GM12874 (cell line): ENCODE data around the gene ATP4B.

ENCODE experiments used
- CTCF ChIP-seq: IDR thresholded peaks from 2 replicates; pipeline ENCODE4 v1.5.1; 2011; ENCODE audit warnings: low read depth, mild to moderate bottlenecking, control low read depth, low read length, moderate library complexity; ENCODE audit not compliant: insufficient read depth

Gene ATP4B

GRCh38 chr13:113638173-113638746, 19.7 kb downstream of the ATP4B start:
- TF ChIP-seq CTCF: no peak

GRCh38 chr13:113637262-113638160, 20.5 kb downstream of the ATP4B start:
- TF ChIP-seq CTCF: no peak

DNA sequence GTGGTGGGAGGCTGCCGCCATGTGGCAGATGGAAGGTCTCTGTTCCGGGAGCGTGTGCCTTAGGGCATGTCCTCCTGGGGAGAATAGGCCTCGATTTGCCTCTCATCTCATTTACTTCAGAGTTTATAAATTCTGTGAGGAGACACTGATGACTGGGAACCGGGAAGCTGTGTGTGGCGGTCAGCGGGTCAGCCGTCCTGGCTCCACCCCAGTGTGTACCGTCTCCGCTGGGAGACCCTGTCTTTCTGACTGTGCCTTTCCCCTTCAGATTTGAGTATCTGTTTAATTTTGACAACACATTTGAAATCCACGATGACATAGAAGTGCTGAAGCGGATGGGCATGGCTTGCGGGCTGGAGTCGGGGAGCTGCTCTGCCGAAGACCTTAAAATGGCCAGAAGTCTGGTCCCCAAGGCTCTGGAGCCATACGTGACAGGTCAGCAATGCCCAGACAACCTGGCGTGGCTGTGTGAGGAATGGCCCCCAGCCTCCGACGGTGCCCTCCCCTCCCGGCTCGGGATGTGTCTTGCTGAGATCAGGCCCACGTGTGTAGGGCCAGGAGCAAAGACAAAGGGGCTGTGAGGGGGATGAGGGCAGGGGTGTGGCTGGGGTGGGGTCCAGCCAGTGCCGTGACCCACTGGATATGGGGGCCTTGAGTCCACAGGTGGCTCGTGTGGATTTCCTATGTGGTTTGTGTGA, 21.6 kb downstream of the ATP4B start:
- no peak for TF ChIP-seq CTCF

DNA sequence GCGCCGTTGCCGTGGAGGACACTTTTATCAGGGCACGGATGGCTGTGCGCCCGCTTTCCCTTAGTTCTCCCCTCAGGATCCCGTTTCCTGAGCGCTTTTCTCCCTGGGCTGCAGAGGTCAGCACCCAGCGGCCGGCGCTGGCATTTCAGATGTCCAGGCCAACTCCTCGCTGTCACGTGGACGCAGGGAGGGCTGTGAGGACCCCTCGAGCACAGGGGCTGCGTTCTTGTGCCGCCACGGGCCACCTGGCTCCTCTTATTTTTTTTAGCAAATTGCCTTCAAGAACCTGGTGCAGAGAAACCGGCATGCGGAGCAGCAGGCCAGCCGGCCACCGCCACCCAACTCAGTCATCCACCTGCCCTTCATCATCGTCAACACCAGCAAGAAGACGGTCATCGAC, 22.3 kb downstream of the ATP4B start:
- no peak for TF ChIP-seq CTCF

DNA sequence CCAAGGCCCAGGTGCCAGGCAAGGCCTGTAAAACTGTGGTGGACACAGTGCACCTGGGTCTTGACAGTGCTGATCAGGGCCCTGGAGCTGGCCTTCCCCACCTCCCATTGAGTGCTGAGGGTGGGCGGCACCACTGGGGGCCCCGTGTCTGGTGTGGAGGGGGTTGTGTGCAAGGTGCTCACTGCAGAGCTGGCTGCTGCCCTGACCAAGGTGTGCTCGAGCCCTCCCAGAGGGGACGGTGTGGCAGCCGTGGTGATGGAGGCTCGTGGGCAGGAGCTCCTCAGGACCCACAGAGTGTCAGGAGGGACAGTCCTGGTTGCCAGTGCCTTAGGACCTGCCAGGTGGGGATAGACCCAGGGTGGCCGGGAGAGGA, 23.0 kb downstream of the ATP4B start:
- no peak for TF ChIP-seq CTCF

DNA sequence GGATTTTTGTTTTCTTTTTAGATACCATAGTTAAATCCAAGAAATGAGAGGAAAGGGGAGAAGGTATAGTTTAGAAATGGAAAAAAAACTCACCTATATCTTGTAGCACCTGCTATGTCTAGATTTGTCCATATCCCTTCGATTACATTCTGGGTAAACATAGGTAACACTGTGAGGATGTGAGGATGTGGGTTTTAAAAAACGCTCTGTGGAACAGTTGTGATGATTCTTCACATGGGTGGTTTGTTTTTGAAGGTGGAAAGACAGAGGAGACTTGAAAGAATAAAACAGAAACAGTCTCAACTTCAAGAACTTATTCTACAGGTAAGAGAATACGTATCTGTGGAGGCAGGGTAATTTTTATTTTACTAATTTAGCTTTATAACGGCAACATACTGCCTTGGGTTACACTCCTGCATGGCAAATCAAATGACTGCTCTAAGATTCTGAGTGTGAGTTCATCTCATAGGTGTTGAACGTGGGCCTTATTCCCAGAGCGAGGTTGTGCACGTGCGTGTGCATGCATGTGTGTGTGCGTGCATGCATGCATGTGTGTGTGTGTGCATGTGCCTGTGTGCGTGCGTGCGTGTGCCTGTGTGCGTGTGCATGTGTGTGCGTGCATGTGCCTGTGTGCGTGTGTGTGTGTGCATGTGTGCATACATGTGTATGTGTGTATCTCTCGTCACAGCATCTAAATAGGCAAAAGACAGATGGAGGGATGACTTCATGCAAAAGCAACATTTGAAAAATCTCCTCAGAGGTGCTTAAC, 23.5 kb downstream of the ATP4B start:
- TF ChIP-seq CTCF: no peak

- TF ChIP-seq CTCF: no peak
Observed at GRCh38 chr13:113633485-113633873, 24.5 kb downstream of the ATP4B start.
